LHCN-M2 (cell line): ENCODE data around the gene GRIP2. TPM values are rescaled to one million over a fixed set of nuclear protein-coding genes. Genes with fewer than 3 reads are reported as not detected.

Experiments used
- total RNA-seq: library from RNA; depleted of rRNA; stranded (reverse); fragments of >200 nt; gene quantifications from 2 replicates; pipeline ENCODE4 v1.2.3, GENCODE V29; 2014; rRNA removed

The GRIP2 gene
- total RNA-seq, 1 experiment from 2014 or later = not detected

Other genes with a start within 250 kb of the GRIP2 start
- gene SLC6A6, start 137.7 kb downstream of the GRIP2 start, total RNA-seq = 21.4 and 25.5 TPM in 2 replicates
- gene CCDC174, start 111.4 kb upstream of the GRIP2 start, total RNA-seq = 10.2 and 13.5 TPM in 2 replicates
- not detected in 2 replicates for gene C3orf20, start 134.8 kb upstream of the GRIP2 start, total RNA-seq